Measurements from ENCODE around the gene PPP1R3G. TPM values are rescaled to one million over a fixed set of nuclear protein-coding genes. Genes with fewer than 3 reads are reported as not detected.

Gene PPP1R3G
- total and polyA plus RNA-seq, 9 donors: 0.67 to 2.9 (median 0.92) TPM

DNA sequence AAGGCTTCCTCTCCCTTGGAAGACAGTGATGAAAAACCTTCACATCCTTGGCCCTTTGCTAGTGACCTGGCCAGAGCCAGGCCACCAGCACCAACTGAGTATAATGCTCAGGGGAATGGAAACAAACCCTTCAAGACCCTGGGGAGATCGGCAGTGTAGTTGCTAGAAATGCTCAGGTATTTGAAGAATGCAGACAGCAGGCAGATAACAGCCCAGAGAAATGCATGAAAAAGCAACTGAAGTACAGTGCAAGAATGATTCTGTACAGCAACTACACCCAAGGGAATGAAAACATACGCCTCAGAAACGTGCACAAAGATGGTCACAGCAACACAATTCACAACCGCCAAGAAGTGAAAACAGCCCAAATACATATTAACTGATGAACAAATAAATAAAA, 41.1 kb downstream of the PPP1R3G start:
- WGBS, 3 donors: 14 to 27% (median 25%) methylated on average over 4 of the region's 4 CpGs
- no peak for TF ChIP-seq POLR2A (IDR thresholded peaks at IDR 0.05)
- no peak for TF ChIP-seq EP300 (IDR thresholded peaks at IDR 0.05)
- TF ChIP-seq, protein P1, sequence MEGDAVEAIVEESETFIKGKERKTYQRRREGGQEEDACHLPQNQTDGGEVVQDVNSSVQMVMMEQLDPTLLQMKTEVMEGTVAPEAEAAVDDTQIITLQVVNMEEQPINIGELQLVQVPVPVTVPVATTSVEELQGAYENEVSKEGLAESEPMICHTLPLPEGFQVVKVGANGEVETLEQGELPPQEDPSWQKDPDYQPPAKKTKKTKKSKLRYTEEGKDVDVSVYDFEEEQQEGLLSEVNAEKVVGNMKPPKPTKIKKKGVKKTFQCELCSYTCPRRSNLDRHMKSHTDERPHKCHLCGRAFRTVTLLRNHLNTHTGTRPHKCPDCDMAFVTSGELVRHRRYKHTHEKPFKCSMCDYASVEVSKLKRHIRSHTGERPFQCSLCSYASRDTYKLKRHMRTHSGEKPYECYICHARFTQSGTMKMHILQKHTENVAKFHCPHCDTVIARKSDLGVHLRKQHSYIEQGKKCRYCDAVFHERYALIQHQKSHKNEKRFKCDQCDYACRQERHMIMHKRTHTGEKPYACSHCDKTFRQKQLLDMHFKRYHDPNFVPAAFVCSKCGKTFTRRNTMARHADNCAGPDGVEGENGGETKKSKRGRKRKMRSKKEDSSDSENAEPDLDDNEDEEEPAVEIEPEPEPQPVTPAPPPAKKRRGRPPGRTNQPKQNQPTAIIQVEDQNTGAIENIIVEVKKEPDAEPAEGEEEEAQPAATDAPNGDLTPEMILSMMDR (IDR thresholded peaks at IDR 0.05): no peak
- Histone ChIP-seq H3K4me1 (ENCODE audit: insufficient read depth) (no peaks in the 10 kb centered on the region), H3K27ac (no peak overlapping the region), H3K27me3 (no peaks in the 10 kb centered on the region), H3K36me3 (no peaks in the 10 kb centered on the region), H3K9me3 (no peaks in the 10 kb centered on the region), H3K4me3 (no peak overlapping the region)
- intact Hi-C loops (cut with DNase I): no loop called here
- no peak for DNase-seq

DNA sequence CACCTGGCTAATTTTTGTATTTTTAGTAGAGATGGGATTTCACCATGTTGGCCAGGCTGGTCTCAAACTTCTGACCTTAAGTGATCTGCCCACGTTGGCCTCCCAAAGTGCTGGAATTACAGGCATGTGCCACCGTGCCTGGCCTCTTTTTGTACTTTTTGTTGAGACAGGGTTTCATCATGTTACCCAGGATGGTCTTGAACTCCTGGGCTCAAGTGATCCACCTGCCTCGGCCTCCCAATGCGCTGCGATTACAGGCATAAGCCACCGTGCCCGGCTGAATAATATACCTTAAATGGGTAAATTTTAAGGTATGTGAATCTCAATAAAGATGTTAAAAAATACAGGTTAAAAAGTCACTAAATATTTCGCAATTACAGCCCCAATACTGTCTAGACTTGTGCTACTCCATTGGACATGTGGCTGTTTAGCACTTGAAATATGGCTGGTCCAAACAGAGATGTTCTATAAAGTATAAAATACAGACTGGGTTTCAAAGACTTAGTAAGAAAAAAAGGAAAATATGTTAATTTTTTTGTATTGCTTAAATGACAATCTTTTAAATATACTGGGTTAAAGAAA, 42.1 kb downstream of the PPP1R3G start:
- H3K36me3 ChIP-seq: no peaks in the 10 kb centered on the region
- WGBS, 3 donors: 86 to 96% (median 87%) methylated on average over 8 of the region's 8 CpGs
- no peak overlapping the region for H3K27ac ChIP-seq
- H3K4me3 ChIP-seq: no peak overlapping the region
- TF ChIP-seq EP300 (IDR thresholded peaks at IDR 0.05) (no peak), POLR2A (IDR thresholded peaks at IDR 0.05) (no peak)
- TF ChIP-seq, protein P1 (IDR thresholded peaks at IDR 0.05): no peak
- DNase-seq: no peak
- no peaks in the 10 kb centered on the region for H3K27me3 ChIP-seq
- no peaks in the 10 kb centered on the region for H3K4me1 ChIP-seq (ENCODE audit: insufficient read depth)
- no peaks in the 10 kb centered on the region for H3K9me3 ChIP-seq
- intact Hi-C loops (cut with DNase I): no loop called here

DNA sequence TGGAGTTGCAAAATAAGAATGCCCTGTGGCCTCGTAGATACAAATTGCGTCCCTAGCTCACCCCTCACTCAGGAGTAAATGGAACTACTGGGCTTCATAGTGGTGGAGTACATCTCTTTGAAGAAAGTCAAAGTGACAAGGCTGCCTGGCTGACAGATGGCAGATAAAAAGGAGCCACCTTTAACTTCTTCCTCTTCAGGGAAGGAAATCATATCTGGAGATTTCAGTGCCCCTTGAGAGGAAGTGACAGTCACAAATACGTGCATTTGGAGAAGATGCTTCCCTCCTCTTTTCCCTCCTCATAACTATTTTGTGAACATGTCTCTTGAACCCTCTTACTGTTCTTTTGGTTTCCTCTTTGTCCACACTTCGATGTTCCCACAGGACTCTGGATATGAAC, 43.2 kb downstream of the PPP1R3G start:
- Histone ChIP-seq H3K4me1 (ENCODE audit: insufficient read depth) (peaks cover 3% of the 10 kb centered on the region), H3K36me3 (no peaks in the 10 kb centered on the region), H3K27me3 (no peaks in the 10 kb centered on the region), H3K27ac (no peak overlapping the region), H3K9me3 (no peaks in the 10 kb centered on the region), H3K4me3 (no peak overlapping the region)
- no peak for TF ChIP-seq POLR2A (IDR thresholded peaks at IDR 0.05)
- TF ChIP-seq EP300 (IDR thresholded peaks at IDR 0.05): no peak
- TF ChIP-seq, protein P1 (IDR thresholded peaks at IDR 0.05): no peak
- WGBS, 3 donors: 87 to 96% (median 92%) methylated on average over 4 of the region's 4 CpGs
- no peak for DNase-seq
- intact Hi-C loops (cut with DNase I): no loop called here

DNA sequence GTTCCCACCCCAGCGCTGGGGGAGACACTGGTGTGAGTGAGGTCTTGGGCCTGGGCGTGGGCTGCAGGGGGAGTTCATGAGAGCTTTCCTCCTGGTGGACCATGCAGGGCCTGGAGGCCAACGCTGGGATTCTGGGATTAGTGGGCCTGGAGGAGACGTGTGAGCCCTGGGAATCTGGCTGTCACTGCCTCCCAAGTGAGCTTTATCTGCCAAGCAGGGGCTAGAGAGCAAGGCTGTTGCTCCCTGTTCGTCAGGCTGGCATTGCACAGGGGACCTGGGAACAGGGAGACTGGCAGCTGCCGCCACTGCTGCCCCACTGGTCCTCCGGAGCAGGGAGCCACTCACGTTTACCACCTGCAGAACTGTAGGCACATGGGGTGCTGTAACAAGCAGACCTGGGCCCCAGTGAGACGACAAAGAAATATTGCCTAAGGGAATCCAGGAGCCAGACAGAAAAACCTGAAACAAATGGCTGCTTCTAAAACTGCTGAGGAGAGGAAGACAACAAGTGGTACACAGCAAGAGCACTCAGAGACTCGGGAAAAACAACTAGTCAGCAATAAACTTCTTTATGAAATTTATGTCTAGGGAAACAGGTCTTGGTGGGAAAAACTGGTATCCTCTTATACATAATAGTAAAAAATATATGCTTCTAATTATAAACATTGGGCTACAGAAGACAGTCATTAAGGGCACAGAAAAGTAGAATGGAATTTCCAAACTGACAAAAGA, 45.2 kb downstream of the PPP1R3G start:
- DNase-seq: no peak
- no peaks in the 10 kb centered on the region for H3K27me3 ChIP-seq

More for the DNA sequence above, 45.2 kb downstream of the PPP1R3G start:
- Histone ChIP-seq H3K27ac (no peak overlapping the region), H3K36me3 (no peaks in the 10 kb centered on the region), H3K4me3 (no peak overlapping the region), H3K4me1 (ENCODE audit: insufficient read depth) (peaks cover 3% of the 10 kb centered on the region), H3K9me3 (no peaks in the 10 kb centered on the region)
- TF ChIP-seq POLR2A (IDR thresholded peaks at IDR 0.05) (no peak), EP300 (IDR thresholded peaks at IDR 0.05) (no peak)
- TF ChIP-seq, protein P1 (IDR thresholded peaks at IDR 0.05): no peak
- 86 to 89% (median 87%) methylated on average over 10 of the region's 10 CpGs for WGBS, 3 donors
- intact Hi-C loops (cut with DNase I): no loop called here

Data from ovary (tissue), 9 donors.